Erythroblast (primary cell): Measurements from ENCODE around the gene CSTPP1.

Source experiments
- GATA1 ChIP-seq: IDR thresholded peaks from 2 replicates; pipeline ENCODE4 v1.6.1; 2011; ENCODE audit warnings: low read depth, mild to moderate bottlenecking, control low read depth, low read length, moderate library complexity
- POLR2A ChIP-seq: IDR thresholded peaks from 2 replicates; pipeline ENCODE4 v1.6.1; 2011; ENCODE audit warnings: mild to moderate bottlenecking, low read length

GRCh38 chr11:46953093-46953492, 16.5 kb downstream of the CSTPP1 start:
- TF ChIP-seq POLR2A (no peak), GATA1 (no peak)
